ENCODE results near the gene AMACR.

GRCh38 chr5:34022121-34022705, 14.4 kb upstream of the AMACR start:
- no peak for TF ChIP-seq REST (IDR thresholded peaks at IDR 0.05; ENCODE audit: low read depth)
- no peak for TF ChIP-seq TAF1 (IDR thresholded peaks at IDR 0.05; ENCODE audit: low read depth)
- TF ChIP-seq TCF12 (IDR thresholded peaks at IDR 0.05; ENCODE audit: low read depth) = no peak
- TF ChIP-seq FOXM1 (IDR thresholded peaks at IDR 0.05; ENCODE audit: borderline replicate concordance, low read depth) = no peak
- no peak for TF ChIP-seq RAD21 (IDR thresholded peaks at IDR 0.05; ENCODE audit: low read depth)
- TF ChIP-seq NFIC (IDR thresholded peaks at IDR 0.05) = no peak
- no peak for TF ChIP-seq USF1 (IDR thresholded peaks at IDR 0.05)
- TF ChIP-seq CEBPB (IDR thresholded peaks at IDR 0.05) = no peak
- TF ChIP-seq EP300 (IDR thresholded peaks at IDR 0.05; ENCODE audit: borderline replicate concordance) = no peak
- TF ChIP-seq MAX (IDR thresholded peaks at IDR 0.05) = no peak
- TF ChIP-seq TEAD4 (IDR thresholded peaks at IDR 0.05) = no peak
- no peak for TF ChIP-seq YY1 (IDR thresholded peaks at IDR 0.05; ENCODE audit: low read depth)
- TF ChIP-seq EGR1 (IDR thresholded peaks at IDR 0.05) = no peak
- TF ChIP-seq ZBTB7A (IDR thresholded peaks at IDR 0.05; ENCODE audit: low read depth) = no peak
